Measurements from ENCODE around the gene C20orf202. TPM values are rescaled to one million over a fixed set of nuclear protein-coding genes. Genes with fewer than 3 reads are reported as not detected.

Gene C20orf202
- total and polyA plus RNA-seq, 9 of the 15 experiments (the other 6 are each of a cell fraction or from before 2014, with no cell fraction given): 0.03 to 0.24 (median 0.15) TPM; not detected in 4

- TF ChIP-seq ZNF217 (CRISPR knock-in tag; IDR thresholded peaks at IDR 0.05) (no peak), PRPF4 (IDR thresholded peaks at IDR 0.05; ENCODE audit: insufficient read depth, low read depth, low read length, poor library complexity, severe bottlenecking) (no peak), E2F5 (CRISPR knock-in tag; IDR thresholded peaks at IDR 0.05) (0 out of 2 replicates have a peak, but pooled peaks have one; percentile 42), GATA2 (CRISPR knock-in tag; IDR thresholded peaks at IDR 0.05) (no peak), NUFIP1 (IDR thresholded peaks at IDR 0.05; ENCODE audit: partially characterized antibody) (no peak), RUNX1 (IDR thresholded peaks at IDR 0.05; ENCODE audit: low read depth) (no peak), CREM (IDR thresholded peaks at IDR 0.05; ENCODE audit: low read depth) (0 out of 2 replicates have a peak, but pooled peaks have one; percentile 41), CHD1 (IDR thresholded peaks at IDR 0.05; ENCODE audit: low read length) (no peak), RB1 (IDR thresholded peaks at IDR 0.05; ENCODE audit: low read depth) (peak; percentile 60; the same call in 1 of the 2 replicates), U2AF1 (optimal IDR thresholded peaks at IDR 0.05; ENCODE audit: low read depth, low read length) (no peak), TCF7L2 (IDR thresholded peaks at IDR 0.05; ENCODE audit: low read depth, low read length) (no peak), COPS2 (conservative IDR thresholded peaks at IDR 0.05) (no peak), KDM2B (CRISPR knock-in tag; IDR thresholded peaks at IDR 0.05) (no peak), RAD21 (CRISPR knock-in tag; conservative IDR thresholded peaks at IDR 0.05 in 1 of 2, IDR thresholded peaks at IDR 0.05 in 1 of 2) (peak; percentile 79 to 87), RFX5 (IDR thresholded peaks at IDR 0.05; ENCODE audit: low read depth, low read length) (no peak), CEBPG (CRISPR knock-in tag; IDR thresholded peaks at IDR 0.05) (no peak), CEBPG (tag; conservative IDR thresholded peaks at IDR 0.05 in 1 of 2, IDR thresholded peaks at IDR 0.05 in 1 of 2) (no peak), ARID2 (IDR thresholded peaks at IDR 0.05) (0 out of 2 replicates have a peak, but pooled peaks have one; percentile 15), NCOA4 (IDR thresholded peaks at IDR 0.05; ENCODE audit: partially characterized antibody) (no peak), SOX6 (IDR thresholded peaks at IDR 0.05) (peak; percentile 18; the same call in 1 of the 2 replicates), HOXB6 (CRISPR knock-in tag; IDR thresholded peaks at IDR 0.05; ENCODE audit: borderline replicate concordance) (no peak), NR2C1 (IDR thresholded peaks at IDR 0.05) (no peak), NR2C1 (tag; IDR thresholded peaks at IDR 0.05) (peak; percentile 20; the same call in 1 of the 2 replicates), FIP1L1 (IDR thresholded peaks at IDR 0.05; ENCODE audit: low read depth, low read length, poor library complexity, severe bottlenecking) (no peak), HDGF (IDR thresholded peaks at IDR 0.05) (no peak)
- TF ChIP-seq, protein P1, sequence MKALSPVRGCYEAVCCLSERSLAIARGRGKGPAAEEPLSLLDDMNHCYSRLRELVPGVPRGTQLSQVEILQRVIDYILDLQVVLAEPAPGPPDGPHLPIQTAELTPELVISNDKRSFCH (CRISPR knock-in tag; IDR thresholded peaks at IDR 0.05): no peak
- TF ChIP-seq, protein P1 (tag; IDR thresholded peaks at IDR 0.05): no peak
- TF ChIP-seq, protein P2, sequence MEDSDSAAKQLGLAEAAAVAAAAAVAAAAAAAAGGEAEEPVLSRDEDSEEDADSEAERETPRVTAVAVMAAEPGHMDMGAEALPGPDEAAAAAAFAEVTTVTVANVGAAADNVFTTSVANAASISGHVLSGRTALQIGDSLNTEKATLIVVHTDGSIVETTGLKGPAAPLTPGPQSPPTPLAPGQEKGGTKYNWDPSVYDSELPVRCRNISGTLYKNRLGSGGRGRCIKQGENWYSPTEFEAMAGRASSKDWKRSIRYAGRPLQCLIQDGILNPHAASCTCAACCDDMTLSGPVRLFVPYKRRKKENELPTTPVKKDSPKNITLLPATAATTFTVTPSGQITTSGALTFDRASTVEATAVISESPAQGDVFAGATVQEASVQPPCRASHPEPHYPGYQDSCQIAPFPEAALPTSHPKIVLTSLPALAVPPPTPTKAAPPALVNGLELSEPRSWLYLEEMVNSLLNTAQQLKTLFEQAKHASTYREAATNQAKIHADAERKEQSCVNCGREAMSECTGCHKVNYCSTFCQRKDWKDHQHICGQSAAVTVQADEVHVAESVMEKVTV (CRISPR knock-in tag; IDR thresholded peaks at IDR 0.05): peak; percentile 53; the same call in 1 of the 2 replicates
Measured at GRCh38 chr20:1212607-1213396, 9.5 kb downstream of the C20orf202 start (continued).
